ENCODE data around the gene TEDC2.

The TEDC2 gene

DNA sequence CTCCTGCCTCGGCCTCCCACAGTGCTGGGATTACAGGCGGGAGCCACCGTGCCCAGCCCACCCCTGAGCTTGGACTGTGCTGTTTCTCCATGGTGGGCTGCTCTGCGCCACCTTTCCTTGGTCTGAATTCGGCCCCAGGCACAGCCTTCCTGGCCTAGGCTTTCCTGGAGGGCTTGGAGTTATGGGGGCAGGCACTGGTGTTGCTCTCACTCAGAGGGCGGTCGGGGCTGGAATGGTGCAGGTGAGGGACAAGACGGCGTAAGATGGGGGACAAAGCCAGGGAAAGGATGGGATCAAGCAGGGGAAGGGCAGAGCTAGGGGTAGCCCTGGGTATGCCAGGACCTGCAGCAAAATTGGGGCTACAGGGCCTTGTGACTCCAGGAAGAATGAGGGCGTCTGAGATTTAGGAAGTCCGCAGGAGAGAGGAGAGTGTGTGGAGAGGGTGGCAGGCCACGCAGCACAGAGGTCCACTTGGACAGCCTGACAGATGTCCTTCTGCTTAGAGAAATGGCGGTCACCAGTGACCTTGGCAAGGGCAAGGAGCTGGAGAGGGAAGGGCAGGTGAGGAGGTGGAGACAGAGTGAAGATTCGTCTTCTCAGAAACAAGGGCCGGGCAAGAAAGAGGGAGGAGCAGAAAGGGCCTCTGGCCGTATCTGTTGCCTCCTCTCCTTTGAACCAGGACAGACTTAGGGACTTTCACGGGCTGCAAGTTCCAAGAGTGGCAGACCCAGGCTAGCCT lies 52.3 kb downstream of the TEDC2 start:
- no peaks in the 10 kb centered on the region for H3K36me3 ChIP-seq (ENCODE audit: insufficient read depth, low read length)
- peak overlapping the region; percentile 92 for H3K9ac ChIP-seq (ENCODE audit: low read depth, low read length)
- H3K4me1 ChIP-seq (ENCODE audit: insufficient read depth, low read length): peaks cover 31% of the 10 kb centered on the region
- no peaks in the 10 kb centered on the region for H3K9me3 ChIP-seq (ENCODE audit: control insufficient read depth, insufficient read depth, low read length)

DNA sequence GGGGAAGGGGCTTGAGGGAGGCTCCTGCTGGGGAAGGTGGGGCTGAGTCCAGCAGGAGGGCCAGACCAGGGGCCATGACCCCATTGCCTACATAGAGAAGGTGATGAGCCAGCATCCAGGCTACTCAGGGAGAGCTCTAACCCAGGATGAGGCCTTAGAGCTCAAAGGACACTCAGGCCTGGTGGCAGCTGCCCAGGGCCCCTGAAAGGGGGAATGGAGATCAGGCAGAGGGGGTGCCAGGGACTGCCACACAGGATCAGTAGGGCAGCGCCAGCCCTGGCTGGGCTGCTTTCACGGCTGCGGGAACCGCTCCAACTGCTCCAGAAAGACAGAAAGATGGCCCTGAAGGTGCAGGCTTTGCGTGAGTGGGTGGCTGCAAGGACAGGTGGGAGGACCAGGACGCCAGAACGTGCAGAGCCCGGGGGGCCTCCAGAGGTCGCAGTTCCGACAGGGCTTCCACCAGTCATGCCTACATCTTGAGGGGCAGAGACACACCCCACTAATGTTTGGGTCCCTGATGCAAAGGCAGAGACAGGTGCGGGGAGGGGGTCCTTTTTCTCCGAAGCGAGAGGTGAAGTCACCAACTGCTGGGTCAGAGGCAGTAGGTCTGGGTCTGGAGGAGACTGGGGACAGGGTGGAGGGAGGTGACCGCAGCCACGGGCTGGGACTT lies 53.0 kb downstream of the TEDC2 start:
- no peaks in the 10 kb centered on the region for H3K9me3 ChIP-seq (ENCODE audit: control insufficient read depth, insufficient read depth, low read length)
- H3K4me1 ChIP-seq (ENCODE audit: insufficient read depth, low read length): peaks cover 31% of the 10 kb centered on the region
- H3K9ac ChIP-seq (ENCODE audit: low read depth, low read length): peak overlapping the region; percentile 92
- no peaks in the 10 kb centered on the region for H3K36me3 ChIP-seq (ENCODE audit: insufficient read depth, low read length)

GRCh38 chr16:2513405-2514332 lies 53.8 kb downstream of the TEDC2 start, which contains the start of gene ATP6V0C:
TSS of gene ATP6V0C (plus strand) at chr16:2513952. CDS start at chr16:2514104, 152 bp downstream.
- H3K36me3 ChIP-seq (ENCODE audit: insufficient read depth, low read length): no peaks in the 10 kb centered on the region
- H3K4me1 ChIP-seq (ENCODE audit: insufficient read depth, low read length): peaks cover 31% of the 10 kb centered on the region
- no peaks in the 10 kb centered on the region for H3K9me3 ChIP-seq (ENCODE audit: control insufficient read depth, insufficient read depth, low read length)
- H3K9ac ChIP-seq (ENCODE audit: low read depth, low read length): peak within 1 kb of the TSS; percentile 92

Data from ES-I3 (cell line).